Measurements from ENCODE around the gene CNDP2. TPM values are rescaled to one million over a fixed set of nuclear protein-coding genes. Genes with fewer than 3 reads are reported as not detected.
"Not testable (repeated sequence)": the region's sequence is repeated elsewhere in the genome, so short reads cannot be mapped to it uniquely, and the experiment has no call there.

The CNDP2 gene
- total RNA-seq, 1 donor from 2014 or later = 71.0 TPM

DNA sequence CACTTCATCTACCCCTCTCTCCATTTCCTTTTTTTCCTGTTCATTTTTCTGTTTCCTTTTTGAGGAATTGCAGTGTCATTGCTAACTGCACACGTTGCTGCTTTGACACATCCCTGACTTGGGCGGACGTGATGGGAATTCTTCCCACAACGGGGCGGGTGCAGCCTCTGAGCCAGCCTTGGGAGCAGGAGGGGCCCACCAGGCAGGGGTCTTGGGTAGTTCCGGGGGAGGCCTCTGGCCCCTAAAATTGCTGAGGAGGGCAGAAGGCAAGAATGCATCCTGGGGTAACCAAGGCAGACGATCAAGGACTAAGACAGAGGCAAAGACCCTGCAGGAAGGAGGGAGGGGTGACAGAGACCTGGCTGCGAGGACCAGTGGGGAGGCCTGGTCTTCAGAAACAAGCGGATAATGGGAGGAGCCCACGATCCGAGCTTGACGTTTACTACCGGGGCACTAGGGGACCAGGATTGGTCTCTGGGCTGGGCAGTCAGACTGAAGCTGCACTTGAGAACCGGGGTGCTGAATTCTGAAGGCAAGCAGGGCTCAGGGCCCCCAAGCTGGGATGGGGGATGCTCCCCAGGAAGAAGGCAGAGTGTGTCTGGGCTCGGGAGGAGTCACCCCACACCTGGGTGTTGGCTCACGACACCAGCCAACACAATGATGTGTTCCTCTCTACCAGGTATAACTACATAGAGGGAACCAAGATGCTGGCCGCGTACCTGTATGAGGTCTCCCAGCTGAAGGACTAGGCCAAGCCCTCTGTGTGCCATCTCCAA is 23.3 kb downstream of the CNDP2 start:
- intact Hi-C loops (cut with micrococcal nuclease) = no loop called here
- TF ChIP-seq, protein P1, sequence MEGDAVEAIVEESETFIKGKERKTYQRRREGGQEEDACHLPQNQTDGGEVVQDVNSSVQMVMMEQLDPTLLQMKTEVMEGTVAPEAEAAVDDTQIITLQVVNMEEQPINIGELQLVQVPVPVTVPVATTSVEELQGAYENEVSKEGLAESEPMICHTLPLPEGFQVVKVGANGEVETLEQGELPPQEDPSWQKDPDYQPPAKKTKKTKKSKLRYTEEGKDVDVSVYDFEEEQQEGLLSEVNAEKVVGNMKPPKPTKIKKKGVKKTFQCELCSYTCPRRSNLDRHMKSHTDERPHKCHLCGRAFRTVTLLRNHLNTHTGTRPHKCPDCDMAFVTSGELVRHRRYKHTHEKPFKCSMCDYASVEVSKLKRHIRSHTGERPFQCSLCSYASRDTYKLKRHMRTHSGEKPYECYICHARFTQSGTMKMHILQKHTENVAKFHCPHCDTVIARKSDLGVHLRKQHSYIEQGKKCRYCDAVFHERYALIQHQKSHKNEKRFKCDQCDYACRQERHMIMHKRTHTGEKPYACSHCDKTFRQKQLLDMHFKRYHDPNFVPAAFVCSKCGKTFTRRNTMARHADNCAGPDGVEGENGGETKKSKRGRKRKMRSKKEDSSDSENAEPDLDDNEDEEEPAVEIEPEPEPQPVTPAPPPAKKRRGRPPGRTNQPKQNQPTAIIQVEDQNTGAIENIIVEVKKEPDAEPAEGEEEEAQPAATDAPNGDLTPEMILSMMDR (IDR thresholded peaks at IDR 0.05; ENCODE audit: borderline replicate concordance) = no peak
- peaks cover 75% of the 10 kb centered on the region for H3K36me3 ChIP-seq
- H3K27ac ChIP-seq (replicated peaks) = no peak overlapping the region
- peaks cover 13% of the 10 kb centered on the region for H3K4me1 ChIP-seq
- H3K27me3 ChIP-seq (ENCODE audit: low read depth) = no peaks in the 10 kb centered on the region
- no peak overlapping the region for H3K4me3 ChIP-seq
- no peaks in the 10 kb centered on the region for H3K9me3 ChIP-seq (replicated peaks)
- DNase-seq = no peak

DNA sequence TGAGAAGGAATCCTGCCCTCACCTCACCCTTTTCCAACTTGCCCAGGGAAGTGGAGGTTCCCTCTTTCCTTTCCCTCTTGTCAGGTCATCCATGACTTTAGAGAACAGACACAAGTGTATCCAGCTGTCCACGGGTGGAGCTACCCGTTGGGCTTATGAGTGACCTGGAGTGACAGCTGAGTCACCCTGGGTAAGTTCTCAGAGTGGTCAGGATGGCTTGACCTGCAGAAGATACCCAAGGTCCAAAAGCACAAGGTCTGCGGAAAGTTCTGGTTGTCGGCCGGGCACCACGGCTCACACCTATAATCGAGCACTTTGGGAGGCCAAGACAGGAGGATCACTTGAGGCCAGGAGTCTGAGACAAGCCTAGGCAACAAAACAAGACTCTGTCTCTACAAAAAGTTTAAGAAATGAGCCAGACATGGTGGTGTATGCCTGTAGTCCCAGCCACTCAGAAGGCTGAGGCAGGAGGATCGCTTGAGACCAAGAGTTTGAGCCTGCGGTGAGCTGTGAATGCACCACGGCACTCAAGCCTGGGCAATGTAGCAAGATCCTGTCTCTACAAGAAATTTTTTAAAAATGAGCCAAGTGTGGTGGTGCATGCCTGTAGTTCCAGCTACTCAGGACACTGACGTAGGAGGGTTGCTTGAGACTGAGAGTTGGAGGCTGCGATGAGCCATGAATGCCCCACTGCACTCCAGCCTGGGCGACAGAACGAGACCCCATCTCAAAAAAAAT is 24.1 kb downstream of the CNDP2 start:
- Histone ChIP-seq H3K36me3 (peaks cover 68% of the 10 kb centered on the region), H3K9me3 (replicated peaks) (no peaks in the 10 kb centered on the region), H3K27ac (replicated peaks) (no peak overlapping the region), H3K4me3 (no peak overlapping the region), H3K4me1 (peaks cover 14% of the 10 kb centered on the region), H3K27me3 (ENCODE audit: low read depth) (no peaks in the 10 kb centered on the region)
- DNase-seq = no peak
- intact Hi-C loops (cut with micrococcal nuclease) = no loop called here
- TF ChIP-seq, protein P1 (IDR thresholded peaks at IDR 0.05; ENCODE audit: borderline replicate concordance) = no peak

DNA sequence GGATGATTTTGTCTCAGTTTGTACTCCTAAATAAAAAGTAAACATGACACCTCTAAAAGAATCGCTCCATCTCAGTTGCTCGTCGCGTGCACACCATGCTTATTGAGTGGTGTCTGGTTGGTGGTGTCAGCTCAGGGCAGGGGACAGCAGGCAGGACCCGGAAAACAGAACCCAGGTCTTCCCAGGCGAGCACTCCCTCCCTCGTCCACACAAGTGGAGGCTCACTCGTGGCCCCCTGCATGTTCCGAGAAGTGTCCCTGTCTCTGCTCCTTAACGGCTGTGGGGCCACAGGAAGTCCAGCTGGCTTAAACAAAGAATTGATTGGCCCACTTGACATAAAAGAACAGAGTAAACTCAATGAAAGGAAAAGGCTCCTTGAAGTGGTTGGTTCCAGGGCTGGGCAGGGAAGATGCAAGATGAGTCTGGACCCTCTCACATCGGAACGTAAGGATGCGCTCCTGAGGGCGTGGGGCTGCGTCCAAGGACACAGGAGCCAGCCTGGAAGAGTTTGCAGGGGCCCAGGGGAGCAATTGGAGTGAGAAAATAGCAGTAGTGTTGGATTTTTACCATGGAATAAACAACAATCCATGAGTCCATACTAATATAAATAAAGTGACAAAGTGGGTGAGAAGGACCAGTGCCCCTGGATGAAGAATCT is 25.0 kb downstream of the CNDP2 start:
- Histone ChIP-seq H3K9me3 (replicated peaks) (no peaks in the 10 kb centered on the region), H3K4me3 (no peak overlapping the region), H3K27me3 (ENCODE audit: low read depth) (no peaks in the 10 kb centered on the region), H3K4me1 (peaks cover 14% of the 10 kb centered on the region), H3K27ac (replicated peaks) (no peak overlapping the region), H3K36me3 (peaks cover 59% of the 10 kb centered on the region)
- intact Hi-C loops (cut with micrococcal nuclease) = no loop called here
- no peak for DNase-seq
- TF ChIP-seq, protein P1 (IDR thresholded peaks at IDR 0.05; ENCODE audit: borderline replicate concordance) = no peak

DNA sequence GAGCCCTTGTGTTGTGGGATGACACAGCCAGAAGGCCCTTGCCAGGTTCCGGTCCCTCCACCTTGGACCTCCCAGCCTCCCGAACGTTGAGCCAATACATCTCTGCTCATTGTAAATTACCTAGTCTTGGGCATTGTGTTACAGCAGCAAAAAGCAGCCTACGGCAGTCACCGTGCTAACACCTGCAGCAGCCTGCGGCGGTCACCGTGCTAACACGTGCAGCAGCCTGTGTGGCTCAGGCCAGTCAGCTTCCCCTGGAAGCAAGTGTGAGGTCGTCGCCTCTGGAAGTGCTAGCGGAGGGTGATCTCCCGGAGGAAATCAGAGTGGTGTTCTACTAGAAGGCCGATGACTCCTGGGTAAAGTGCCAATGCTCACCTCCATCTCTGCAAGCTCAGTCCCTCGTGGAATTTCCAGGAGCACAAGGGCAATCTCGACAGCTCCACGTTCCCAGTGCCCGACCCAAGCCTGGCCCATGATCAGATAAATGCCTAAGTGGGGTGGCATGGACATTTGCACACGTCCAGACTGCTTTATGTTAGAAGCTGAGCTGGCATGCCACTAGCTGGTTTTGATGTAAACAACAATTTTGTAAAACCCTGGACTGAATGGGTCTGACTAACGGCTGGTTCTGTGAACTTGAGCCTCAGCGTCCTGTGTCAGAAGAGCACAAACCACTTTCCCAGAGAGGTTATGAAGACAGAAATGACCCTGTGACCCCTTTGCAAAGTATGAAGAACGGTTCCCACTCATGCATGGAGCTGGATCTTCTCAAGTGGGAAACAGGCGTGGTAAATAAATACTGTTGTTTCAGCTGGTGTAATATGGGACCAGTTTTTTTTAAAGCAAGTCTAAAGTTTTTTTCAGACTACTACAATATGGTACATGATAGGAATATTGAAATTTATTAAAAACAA is 26.7 kb downstream of the CNDP2 start:
- Histone ChIP-seq H3K36me3 (peaks cover 42% of the 10 kb centered on the region), H3K27me3 (ENCODE audit: low read depth) (no peaks in the 10 kb centered on the region), H3K4me3 (no peak overlapping the region), H3K27ac (replicated peaks) (peak overlapping the region; percentile 74), H3K9me3 (replicated peaks) (no peaks in the 10 kb centered on the region), H3K4me1 (peaks cover 14% of the 10 kb centered on the region)
- TF ChIP-seq, protein P1 (IDR thresholded peaks at IDR 0.05; ENCODE audit: borderline replicate concordance) = no peak
- intact Hi-C loops (cut with micrococcal nuclease) = no loop called here
- no peak for DNase-seq

DNA sequence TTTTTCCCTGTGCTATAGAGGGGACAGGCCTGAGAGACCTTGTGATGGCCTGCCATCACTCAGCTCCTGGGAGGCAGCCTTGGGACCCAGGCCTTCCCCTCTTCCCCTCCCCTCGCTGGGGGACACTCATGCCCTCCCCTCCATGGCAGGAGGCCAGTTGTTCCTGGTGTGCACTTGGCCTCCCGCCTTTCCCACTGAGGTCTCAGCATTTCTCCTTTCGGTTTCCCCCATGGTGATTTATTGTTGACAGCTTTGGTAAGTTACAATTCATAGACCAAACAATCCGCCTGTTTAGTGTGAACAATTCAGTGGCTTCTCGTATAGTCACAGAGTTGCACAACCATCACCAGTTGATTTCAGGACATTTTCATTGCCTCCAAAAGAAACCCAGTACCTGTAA is 27.9 kb downstream of the CNDP2 start:
- intact Hi-C loops (cut with micrococcal nuclease) = no loop called here
- TF ChIP-seq, protein P1 (IDR thresholded peaks at IDR 0.05; ENCODE audit: borderline replicate concordance) = no peak
- H3K36me3 ChIP-seq = peaks cover 30% of the 10 kb centered on the region
- no peaks in the 10 kb centered on the region for H3K27me3 ChIP-seq (ENCODE audit: low read depth)
- no peaks in the 10 kb centered on the region for H3K9me3 ChIP-seq (replicated peaks)
- DNase-seq = no peak
- H3K4me3 ChIP-seq = no peak overlapping the region
- peaks cover 14% of the 10 kb centered on the region for H3K4me1 ChIP-seq
- peak overlapping the region; percentile 74 for H3K27ac ChIP-seq (replicated peaks)

DNA sequence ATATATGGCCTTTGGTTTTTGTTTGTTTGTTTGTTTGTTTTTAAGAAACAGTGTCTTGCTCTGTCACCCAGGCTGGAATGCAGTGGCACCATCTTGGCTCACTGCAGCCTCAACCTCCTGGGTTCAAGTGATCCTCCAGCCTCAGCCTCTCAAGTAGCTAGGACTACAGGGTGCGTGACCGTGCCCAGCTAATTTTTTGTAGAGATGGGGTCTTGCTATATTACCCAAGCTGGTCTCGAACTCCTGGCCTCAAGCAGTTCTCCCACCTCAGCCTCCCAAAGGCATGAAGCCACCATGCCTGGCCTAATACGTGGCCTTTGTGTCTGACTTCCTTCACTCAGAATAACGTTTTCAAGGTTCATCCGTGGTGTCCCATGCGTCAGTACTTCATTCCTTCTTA is 28.8 kb downstream of the CNDP2 start:
- H3K9me3 ChIP-seq (replicated peaks); intact Hi-C loops (cut with micrococcal nuclease); DNase-seq; H3K27me3 ChIP-seq (ENCODE audit: low read depth); H3K4me3 ChIP-seq: not testable (repeated sequence)
- peaks cover 14% of the 10 kb centered on the region for H3K4me1 ChIP-seq
- H3K36me3 ChIP-seq = peaks cover 21% of the 10 kb centered on the region
- H3K27ac ChIP-seq (replicated peaks) = peak overlapping the region; percentile 74
